NCI-H82 treated with DMSO at 0.1 percent for 48 hours (cell line): ENCODE data around the gene SMOC1.

ENCODE experiments used
- DNase-seq: peaks from one replicate; lab custom pipeline; 2025; ENCODE audit not compliant: unreplicated experiment; lab: John Stamatoyannopoulos, UW

The SMOC1 gene

DNA sequence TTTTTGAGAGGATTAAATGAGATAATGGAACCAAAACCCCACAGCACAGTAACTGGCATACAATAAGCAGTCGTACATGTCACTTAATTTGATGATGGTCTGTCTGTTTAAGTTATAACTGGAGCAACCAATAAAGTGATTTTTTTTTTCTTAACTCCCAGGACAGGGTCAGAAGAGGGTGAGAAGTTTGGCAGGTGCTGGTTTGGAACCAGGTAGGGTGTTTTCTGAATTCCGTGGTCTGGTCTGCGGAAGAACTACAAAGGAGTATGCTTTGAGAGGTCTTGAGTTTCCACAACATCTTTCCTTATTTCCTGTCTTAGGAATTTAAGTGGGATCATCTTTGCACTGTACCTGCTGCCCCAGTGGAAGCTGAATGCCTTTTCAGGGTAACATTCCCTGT is 197.8 kb downstream of the SMOC1 start:
- no peak for DNase-seq

DNA sequence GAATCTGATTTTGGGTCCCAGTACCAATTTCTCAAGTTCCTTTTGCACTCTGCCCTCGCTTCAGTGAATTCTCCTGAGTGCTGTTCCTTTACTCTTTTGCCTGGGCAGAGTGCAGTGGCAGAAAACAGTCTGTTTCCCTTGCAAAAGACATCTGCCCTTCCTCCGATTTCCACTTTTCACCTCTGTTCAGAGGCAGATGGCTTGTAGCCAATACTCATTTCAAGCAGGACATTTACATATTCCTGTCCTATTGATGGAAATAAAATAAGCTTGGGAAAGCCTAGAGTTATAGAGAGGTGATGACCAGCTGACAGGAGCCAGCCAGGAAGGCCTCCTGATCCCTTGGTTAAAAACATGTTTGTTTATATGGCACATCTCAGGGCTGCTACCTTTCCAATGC is 198.5 kb downstream of the SMOC1 start:
- DNase-seq, result no peak

DNA sequence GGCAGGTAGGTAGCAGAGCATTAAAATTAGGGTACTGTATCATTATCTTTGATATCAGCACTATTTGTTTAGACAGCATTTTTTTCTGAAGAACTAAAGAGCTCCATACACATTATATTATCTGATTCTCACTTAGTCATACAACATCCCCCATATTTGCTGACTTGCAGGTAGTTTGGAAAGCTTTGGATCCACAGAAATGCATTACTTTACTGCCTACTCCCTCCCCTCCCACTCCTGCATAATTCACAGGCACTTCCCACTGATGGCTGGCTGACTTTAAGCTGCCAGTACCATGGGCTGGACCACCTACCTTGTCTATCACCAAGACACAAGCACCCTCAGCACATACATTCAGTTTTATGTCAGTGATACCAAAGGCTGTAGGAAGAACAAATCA is 199.1 kb downstream of the SMOC1 start:
- no peak for DNase-seq

DNA sequence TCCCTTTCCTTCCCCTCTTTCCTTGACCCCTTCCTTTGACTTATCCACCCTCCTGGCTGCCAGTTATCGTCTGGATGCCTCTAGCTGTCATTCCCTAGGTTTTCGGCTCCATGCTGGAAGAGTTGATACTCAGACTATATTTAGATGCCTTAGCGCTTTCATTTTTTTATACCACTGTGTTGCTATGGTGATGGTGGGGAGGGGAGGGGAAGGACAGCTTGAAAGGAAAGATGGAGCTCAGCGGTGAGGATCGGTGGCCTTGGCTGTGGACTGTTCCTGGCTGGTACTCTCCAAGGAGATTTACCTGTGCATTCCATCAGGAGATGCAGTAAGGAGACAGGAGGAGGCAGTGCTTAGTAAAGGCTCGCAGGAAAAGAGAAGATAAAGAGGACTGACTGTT is 200.9 kb downstream of the SMOC1 start:
- no peak for DNase-seq
